Tibial nerve (tissue), 4 donors: ENCODE data around the gene AMOTL1.

ENCODE experiments used
- EP300 ChIP-seq, 2 donors: sonication (generic); formaldehyde crosslinking; IDR thresholded peaks; one replicate each; pipeline ENCODE4 v1.6.1; 2017; ENCODE audit warnings: antibody characterized with exemption in 2 of 2, mild to moderate bottlenecking in 1 of 2
- TF ChIP-seq, protein P1 (sequence below), 5 experiments: fragments of 200-600 bp in 3 of 5; fragments of 450-650 bp in 2 of 5; sonication (generic) in 3 of 5; IDR thresholded peaks; one replicate each; pipeline ENCODE4 v1.5.1; 2016 to 2019; ENCODE audit warnings: antibody characterized with exemption in 5 of 5, mild to moderate bottlenecking in 3 of 5, moderate library complexity in 2 of 5

DNA sequence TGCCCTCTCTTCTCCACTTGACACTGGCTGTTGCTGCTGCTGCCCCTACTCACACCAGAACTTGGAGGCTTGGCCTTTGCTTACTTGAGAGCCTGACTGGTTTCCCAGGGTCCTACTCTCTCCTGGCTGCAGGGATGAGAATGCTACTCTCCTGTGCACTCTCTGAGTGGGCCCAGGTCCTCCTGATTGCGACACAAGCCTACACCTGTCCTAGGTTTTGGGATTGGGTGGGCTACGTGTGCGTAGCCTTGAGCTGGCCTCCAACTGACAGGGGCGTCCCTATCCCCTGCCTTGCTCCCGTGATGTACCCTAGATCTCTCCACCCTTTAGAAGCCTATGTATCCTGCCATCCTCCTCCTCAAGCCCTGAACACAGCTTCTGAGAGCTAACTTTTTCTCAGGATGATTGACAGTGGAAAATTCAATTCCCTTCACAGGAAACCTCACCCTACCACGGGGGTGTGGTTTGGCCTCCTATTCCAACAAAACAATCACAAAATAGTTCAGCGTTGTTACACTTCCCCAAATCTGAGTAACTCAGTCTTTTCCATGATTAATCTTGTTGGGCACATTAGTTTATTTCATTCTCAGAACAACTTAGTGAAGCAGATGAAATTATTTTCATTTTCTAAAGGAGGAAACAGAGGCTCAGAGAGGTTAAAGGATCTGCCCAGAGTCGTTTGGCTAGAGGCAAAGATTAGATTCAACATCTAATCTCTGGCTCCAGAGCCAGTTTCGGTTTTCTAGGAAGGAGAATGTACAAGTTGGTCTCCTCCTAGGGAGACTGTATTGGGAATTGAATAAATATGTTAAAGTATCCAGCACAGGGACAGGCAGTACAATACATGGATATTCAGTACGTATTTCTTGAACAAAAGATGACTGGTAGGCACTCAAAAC lies 17.6 kb upstream of the AMOTL1 start:
- TF ChIP-seq, protein P1, sequence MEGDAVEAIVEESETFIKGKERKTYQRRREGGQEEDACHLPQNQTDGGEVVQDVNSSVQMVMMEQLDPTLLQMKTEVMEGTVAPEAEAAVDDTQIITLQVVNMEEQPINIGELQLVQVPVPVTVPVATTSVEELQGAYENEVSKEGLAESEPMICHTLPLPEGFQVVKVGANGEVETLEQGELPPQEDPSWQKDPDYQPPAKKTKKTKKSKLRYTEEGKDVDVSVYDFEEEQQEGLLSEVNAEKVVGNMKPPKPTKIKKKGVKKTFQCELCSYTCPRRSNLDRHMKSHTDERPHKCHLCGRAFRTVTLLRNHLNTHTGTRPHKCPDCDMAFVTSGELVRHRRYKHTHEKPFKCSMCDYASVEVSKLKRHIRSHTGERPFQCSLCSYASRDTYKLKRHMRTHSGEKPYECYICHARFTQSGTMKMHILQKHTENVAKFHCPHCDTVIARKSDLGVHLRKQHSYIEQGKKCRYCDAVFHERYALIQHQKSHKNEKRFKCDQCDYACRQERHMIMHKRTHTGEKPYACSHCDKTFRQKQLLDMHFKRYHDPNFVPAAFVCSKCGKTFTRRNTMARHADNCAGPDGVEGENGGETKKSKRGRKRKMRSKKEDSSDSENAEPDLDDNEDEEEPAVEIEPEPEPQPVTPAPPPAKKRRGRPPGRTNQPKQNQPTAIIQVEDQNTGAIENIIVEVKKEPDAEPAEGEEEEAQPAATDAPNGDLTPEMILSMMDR (IDR thresholded peaks at IDR 0.05) = no peak
- no peak for TF ChIP-seq EP300 (IDR thresholded peaks at IDR 0.05)
